HCT116 (cell line): ENCODE data around the gene RNF214. TPM values are rescaled to one million over a fixed set of nuclear protein-coding genes. Genes with fewer than 3 reads are reported as not detected.

Experiments
- ATAC-seq: fragments of 200-7000 bp; cut with Tn5 transposase; 2 replicates; pipeline ENCODE4 v1.9.1; 2020; ENCODE audit warnings: mild to moderate bottlenecking, moderate library complexity
- BruUV-seq: library from RNA; stranded (reverse); fragments of 400-500 nt; replicated peaks from 2 replicates; lab custom pipeline; 2021; lab: Mats Ljungman, UMichigan
- CTCF ChIA-PET: fragments of 300-600 bp; sonication (Branson Sonifier 250); formaldehyde crosslinking; loops from one replicate; lab custom pipeline; 2021; ENCODE audit warnings: antibody characterized with exemption; lab: Charles Lee
- POLR2A ChIA-PET: fragments of 300-600, 350-600 bp; sonication (Branson Sonifier 250); formaldehyde crosslinking; loops from one replicate; lab custom pipeline; 2021; ENCODE audit warnings: antibody characterized with exemption; lab: Charles Lee
- RAD21 ChIA-PET, 2 experiments: fragments of 300-600 bp; sonication (Branson Sonifier 250); formaldehyde crosslinking; loops; one replicate each; lab custom pipeline; 2023; ENCODE audit warnings: low total read pairs in 2 of 2; ENCODE audit not compliant: uncharacterized antibody in 2 of 2, unreplicated experiment in 2 of 2, low non-redundant PET in 1 of 2; lab: Charles Lee
- DNase-seq: peaks from one replicate; pipeline ENCODE4 v3.0.0-alpha.2; 2010; ENCODE audit warnings: low read depth, low spot score
- H2AFZ ChIP-seq: fragments of 200-600 bp; shearing (Covaris generic), sonication (generic); 2 replicates; pipeline ENCODE4 v1.6.1; 2017; ENCODE audit warnings: low read depth, mixed run types, mixed read lengths, antibody characterized with exemption, low read length; ENCODE audit not compliant: poor library complexity, severe bottlenecking
- H3K27ac ChIP-seq: 2 replicates; pipeline ENCODE4 v1.5.1; 2012; ENCODE audit warnings: low read depth, low read length
- H3K27me3 ChIP-seq: fragments of 200-600 bp; sonication (generic); 2 replicates; pipeline ENCODE4 v1.6.1; 2016; ENCODE audit warnings: mixed run types, low read length, mixed read lengths; ENCODE audit not compliant: insufficient read depth
- H3K36me3 ChIP-seq, 2 experiments: fragments of 200-500 bp in 1 of 2; fragments of 200-600 bp in 1 of 2; sonication (Bioruptor generic) in 1 of 2; sonication (generic) in 1 of 2; 2 replicates each; pipeline versions ENCODE4 v1.5.1 to v1.6.1; 2014 to 2016; ENCODE audit warnings: low read length in 2 of 2, inconsistent platforms in 1 of 2, mixed read lengths in 1 of 2, mixed run types in 1 of 2; ENCODE audit not compliant: insufficient read depth in 2 of 2, control insufficient read depth in 1 of 2
- H3K4me1 ChIP-seq, 2 experiments: fragments of 200-600 bp in 1 of 2; sonication (generic) in 1 of 2; 2 replicates each; pipeline versions ENCODE4 v1.5.1 to v1.6.1; 2012 to 2017; ENCODE audit warnings: low read length in 2 of 2, inconsistent platforms in 1 of 2, mild to moderate bottlenecking in 1 of 2, mixed read lengths in 1 of 2, mixed run types in 1 of 2, moderate library complexity in 1 of 2; ENCODE audit not compliant: insufficient read depth in 2 of 2, control insufficient read depth in 1 of 2
- H3K4me2 ChIP-seq: fragments of 200-600 bp; sonication (generic); 2 replicates; pipeline ENCODE4 v1.6.1; 2017; ENCODE audit warnings: mixed run types, low read length, mixed read lengths
- H3K4me3 ChIP-seq, 2 experiments: fragments of 200-600 bp in 1 of 2; sonication (generic) in 1 of 2; replicated peaks in 1 of 2; 2 replicates each; pipeline ENCODE4 v1.5.1; 2011 to 2016; ENCODE audit warnings: low read length in 2 of 2, control low read depth in 1 of 2, low read depth in 1 of 2, mild to moderate bottlenecking in 1 of 2, mixed read lengths in 1 of 2, mixed run types in 1 of 2
- H3K79me2 ChIP-seq: fragments of 200-600 bp; sonication (generic); 2 replicates; pipeline ENCODE4 v1.6.1; 2017; ENCODE audit warnings: mild to moderate bottlenecking, mixed run types, low read length, moderate library complexity, mixed read lengths; ENCODE audit not compliant: insufficient read depth
- H3K9ac ChIP-seq: fragments of 200-600 bp; sonication (generic); 2 replicates; pipeline ENCODE4 v1.6.1; 2016; ENCODE audit warnings: low read length, mixed read lengths
- H3K9me2 ChIP-seq: fragments of 200-600 bp; sonication (generic), shearing (Covaris generic); 2 replicates; pipeline ENCODE4 v1.6.1; 2017; ENCODE audit warnings: mixed run types, mild to moderate bottlenecking, moderate library complexity; ENCODE audit not compliant: insufficient read depth
- H3K9me3 ChIP-seq, 2 experiments: fragments of 200-500 bp in 1 of 2; fragments of 200-600 bp in 1 of 2; sonication (Bioruptor generic) in 1 of 2; sonication (generic) in 1 of 2; 2 replicates each; pipeline ENCODE4 v1.6.1; 2014 to 2017; ENCODE audit warnings: low read length in 2 of 2, mixed read lengths in 2 of 2, inconsistent platforms in 1 of 2, low read depth in 1 of 2, mild to moderate bottlenecking in 1 of 2, mixed run types in 1 of 2, moderate library complexity in 1 of 2; ENCODE audit not compliant: control insufficient read depth in 1 of 2, insufficient read depth in 1 of 2
- H4K20me1 ChIP-seq: fragments of 200-600 bp; sonication (generic), shearing (Covaris generic); 2 replicates; pipeline ENCODE4 v1.6.1; 2017; ENCODE audit warnings: mixed run types, mild to moderate bottlenecking, moderate library complexity; ENCODE audit not compliant: insufficient read depth
- CBX3 ChIP-seq: IDR thresholded peaks from 2 replicates; pipeline ENCODE4 v1.6.1; 2012; ENCODE audit warnings: low read depth
- CTCF ChIP-seq, 3 experiments: fragments of 200-600 bp in 1 of 3; sonication (generic) in 1 of 3; IDR thresholded peaks in 2 of 3; conservative IDR thresholded peaks in 1 of 3; 2 replicates each; pipeline ENCODE4 v1.5.1; 2012 to 2017; ENCODE audit warnings: low read depth in 2 of 3, low read length in 2 of 3, antibody characterized with exemption in 1 of 3, borderline replicate concordance in 1 of 3, control low read depth in 1 of 3, mild to moderate bottlenecking in 1 of 3, mixed read lengths in 1 of 3, mixed run types in 1 of 3, moderate library complexity in 1 of 3; ENCODE audit not compliant: insufficient read depth in 1 of 3
- ELF1 ChIP-seq: IDR thresholded peaks from 2 replicates; pipeline ENCODE4 v1.6.1; 2012; ENCODE audit warnings: low read depth, borderline replicate concordance
- EZH2 ChIP-seq: fragments of 200-600 bp; sonication (generic); IDR thresholded peaks from 2 replicates; pipeline ENCODE4 v1.6.1; 2017; ENCODE audit warnings: antibody characterized with exemption, mixed run types
- FOSL1 ChIP-seq: IDR thresholded peaks from 2 replicates; pipeline ENCODE4 v1.6.1; 2012; ENCODE audit warnings: low read depth
- JUND ChIP-seq: IDR thresholded peaks from 2 replicates; pipeline ENCODE4 v1.6.1; 2012
- RAD21 ChIP-seq: IDR thresholded peaks from 2 replicates; pipeline ENCODE4 v1.6.1; 2012; ENCODE audit warnings: low read depth, mild to moderate bottlenecking
- REST ChIP-seq: IDR thresholded peaks from 2 replicates; pipeline ENCODE4 v1.6.1; 2012; ENCODE audit warnings: low read depth
- SP1 ChIP-seq: IDR thresholded peaks from 2 replicates; pipeline ENCODE4 v1.6.1; 2012; ENCODE audit warnings: low read depth
- SRF ChIP-seq: IDR thresholded peaks from 2 replicates; pipeline ENCODE4 v1.6.1; 2012; ENCODE audit warnings: low read depth
- TCF7L2 ChIP-seq: IDR thresholded peaks from 2 replicates; pipeline ENCODE4 v1.7.0; 2011; ENCODE audit warnings: borderline replicate concordance, inconsistent platforms; ENCODE audit not compliant: insufficient read depth, insufficient read length; ENCODE audit errors: extremely low read depth
- YY1 ChIP-seq: IDR thresholded peaks from 2 replicates; pipeline ENCODE4 v1.6.1; 2011; ENCODE audit warnings: low read length, low read depth, moderate library complexity, mild to moderate bottlenecking; ENCODE audit not compliant: insufficient replicate concordance; ENCODE audit errors: extremely low read depth
- ZBTB33 ChIP-seq: IDR thresholded peaks from 2 replicates; pipeline ENCODE4 v1.6.1; 2011; ENCODE audit warnings: mild to moderate bottlenecking, low read length, moderate library complexity; ENCODE audit not compliant: insufficient replicate concordance; ENCODE audit errors: extremely low read depth
- ZNF274 ChIP-seq: fragments of 200-500 bp; sonication (Bioruptor generic); IDR thresholded peaks from 2 replicates; pipeline ENCODE4 v1.6.1; 2014; ENCODE audit warnings: mild to moderate bottlenecking, low read depth, low read length, inconsistent platforms
- intact Hi-C: fragments of 100-400 bp; cut with micrococcal nuclease; formaldehyde crosslinking; loops from 2 replicates; pipeline ENCODE4 v1.10.0; 2022
- total RNA-seq: library from RNA; stranded (reverse); gene quantifications from one replicate; pipeline ENCODE4 v1.2.1, GENCODE V29; 2021; ENCODE audit not compliant: unreplicated experiment

Gene RNF214
- total RNA-seq, 1 experiment from 2014 or later = 29.3 TPM

- RAD21 ChIA-PET = no interaction called here
- H3K9ac ChIP-seq = no peak overlapping the region
- TF ChIP-seq EZH2 (no peak), ELF1 (no peak), SRF (no peak), TCF7L2 (no peak), SP1 (no peak), CTCF (IDR thresholded peaks at IDR 0.05 in 2 of 3, conservative IDR thresholded peaks at IDR 0.05 in 1 of 3; ENCODE audit: borderline replicate concordance in 1 of 3, insufficient read depth in 1 of 3, low read depth in 2 of 3, low read length in 2 of 3) (no peak), ZBTB33 (no peak), RAD21 (no peak), REST (no peak), ZNF274 (no peak), FOSL1 (no peak), CBX3 (no peak), JUND (no peak), YY1 (no peak)
- CTCF ChIA-PET = no interaction called here
- peaks cover 3 to 7% of the 10 kb centered on the region in 2 experiments; a peak in 1 of 4 replicates for H3K36me3 ChIP-seq
- no peak overlapping the region for H3K27ac ChIP-seq
- DNase-seq = no peak
- H4K20me1 ChIP-seq = no peaks in the 10 kb centered on the region
- no peak overlapping the region for H3K4me2 ChIP-seq
- H3K9me3 ChIP-seq = no peaks in the 10 kb centered on the region
- no TSS peak for BruUV-seq
- no peak overlapping the region for H2AFZ ChIP-seq
- H3K9me2 ChIP-seq = no peaks in the 10 kb centered on the region
- intact Hi-C loops = no loop called here
- no peaks in the 10 kb centered on the region for H3K79me2 ChIP-seq
- POLR2A ChIA-PET = no interaction called here
- no peak for ATAC-seq
- H3K27me3 ChIP-seq = no peaks in the 10 kb centered on the region
- no peak overlapping the region for H3K4me3 ChIP-seq
- no peaks in the 10 kb centered on the region for H3K4me1 ChIP-seq
Observed at GRCh38 chr11:117189191-117189940, 43.1 kb upstream of the RNF214 start.
